GM12872 (cell line): Measurements from ENCODE around the gene CHD2.

Source experiments
- TF ChIP-seq, protein P1 (sequence below): IDR thresholded peaks from 3 replicates; pipeline ENCODE4 v1.5.1; 2011; ENCODE audit warnings: low read depth, mild to moderate bottlenecking, low read length, moderate library complexity; ENCODE audit not compliant: insufficient read depth

Gene CHD2

GRCh38 chr15:92899948-92900730 is at the start of gene CHD2:
Gene CHD2 (plus strand): TSS chr15:92900324. CDS start chr15:92901238, 914 bp downstream.
- TF ChIP-seq, protein P1, sequence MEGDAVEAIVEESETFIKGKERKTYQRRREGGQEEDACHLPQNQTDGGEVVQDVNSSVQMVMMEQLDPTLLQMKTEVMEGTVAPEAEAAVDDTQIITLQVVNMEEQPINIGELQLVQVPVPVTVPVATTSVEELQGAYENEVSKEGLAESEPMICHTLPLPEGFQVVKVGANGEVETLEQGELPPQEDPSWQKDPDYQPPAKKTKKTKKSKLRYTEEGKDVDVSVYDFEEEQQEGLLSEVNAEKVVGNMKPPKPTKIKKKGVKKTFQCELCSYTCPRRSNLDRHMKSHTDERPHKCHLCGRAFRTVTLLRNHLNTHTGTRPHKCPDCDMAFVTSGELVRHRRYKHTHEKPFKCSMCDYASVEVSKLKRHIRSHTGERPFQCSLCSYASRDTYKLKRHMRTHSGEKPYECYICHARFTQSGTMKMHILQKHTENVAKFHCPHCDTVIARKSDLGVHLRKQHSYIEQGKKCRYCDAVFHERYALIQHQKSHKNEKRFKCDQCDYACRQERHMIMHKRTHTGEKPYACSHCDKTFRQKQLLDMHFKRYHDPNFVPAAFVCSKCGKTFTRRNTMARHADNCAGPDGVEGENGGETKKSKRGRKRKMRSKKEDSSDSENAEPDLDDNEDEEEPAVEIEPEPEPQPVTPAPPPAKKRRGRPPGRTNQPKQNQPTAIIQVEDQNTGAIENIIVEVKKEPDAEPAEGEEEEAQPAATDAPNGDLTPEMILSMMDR = no peak

- TF ChIP-seq, protein P1 = no peak
These were observed 46.9 kb upstream of the CHD2 start for GRCh38 chr15:92853222-92853621.

GRCh38 chr15:92861742-92862141 is 38.4 kb upstream of the CHD2 start:
- TF ChIP-seq, protein P1 = no peak

DNA sequence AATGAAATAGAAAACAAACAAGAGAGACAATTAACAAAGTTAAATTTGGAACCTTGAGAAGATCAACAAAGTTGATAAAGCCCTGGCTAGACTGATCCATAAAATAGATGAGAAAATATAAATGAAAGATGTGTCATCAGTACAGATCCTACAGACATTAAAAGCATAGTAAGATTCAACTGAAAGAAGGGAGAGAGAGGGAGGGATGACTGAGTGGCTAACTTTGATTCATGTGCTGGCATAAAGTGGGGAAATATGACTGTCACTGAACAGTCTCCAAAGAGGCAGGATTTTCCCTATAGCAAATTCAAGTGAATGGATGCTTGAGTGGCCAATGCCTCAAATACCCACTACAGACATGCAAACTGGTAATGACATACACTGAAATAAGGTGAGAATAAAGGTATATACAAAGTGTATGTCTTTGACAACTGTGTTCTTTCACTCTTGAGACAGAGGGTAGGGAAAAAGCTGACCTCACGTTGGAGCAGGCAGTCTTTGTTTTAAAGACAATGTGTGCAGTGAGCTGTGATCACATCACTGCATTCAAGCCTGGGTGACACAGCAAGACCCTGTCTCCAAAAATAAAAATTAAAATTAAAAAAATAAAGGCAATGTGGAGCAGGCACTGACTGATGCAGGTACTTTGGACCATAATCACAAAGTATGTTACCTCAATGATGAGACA is 35.9 kb upstream of the CHD2 start:
- TF ChIP-seq, protein P1 = no peak

- TF ChIP-seq, protein P1 = no peak
These were observed 30.7 kb upstream of the CHD2 start for GRCh38 chr15:92869263-92869940.

DNA sequence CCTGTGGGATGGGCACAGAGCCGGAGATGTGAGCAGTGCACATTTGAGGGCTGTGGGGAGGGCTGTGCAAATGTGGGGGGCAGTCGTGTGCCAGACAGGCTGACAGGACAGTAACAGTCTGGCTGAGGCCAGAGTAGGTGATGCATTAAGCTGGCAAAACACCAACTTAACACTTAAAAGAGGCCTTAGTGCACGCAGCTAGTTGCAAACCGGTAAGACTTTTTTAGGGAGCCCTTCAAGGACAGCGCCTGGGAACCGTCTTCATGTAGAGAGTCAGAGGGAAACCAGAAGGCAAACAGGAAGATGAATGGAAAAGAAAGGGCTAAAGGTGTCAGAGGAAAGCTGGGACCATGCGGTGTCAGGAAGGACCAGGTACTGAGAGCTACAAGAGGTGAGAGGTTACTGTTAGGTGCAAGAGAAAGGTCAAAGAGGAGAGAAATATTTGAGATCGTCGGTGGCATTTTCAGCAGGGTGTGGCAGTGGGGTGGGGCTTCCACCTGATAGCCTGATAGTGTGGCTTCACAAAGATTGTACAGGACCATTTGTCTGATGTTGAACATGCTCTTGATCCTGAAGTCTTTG is 30.0 kb upstream of the CHD2 start:
- TF ChIP-seq, protein P1 = no peak

DNA sequence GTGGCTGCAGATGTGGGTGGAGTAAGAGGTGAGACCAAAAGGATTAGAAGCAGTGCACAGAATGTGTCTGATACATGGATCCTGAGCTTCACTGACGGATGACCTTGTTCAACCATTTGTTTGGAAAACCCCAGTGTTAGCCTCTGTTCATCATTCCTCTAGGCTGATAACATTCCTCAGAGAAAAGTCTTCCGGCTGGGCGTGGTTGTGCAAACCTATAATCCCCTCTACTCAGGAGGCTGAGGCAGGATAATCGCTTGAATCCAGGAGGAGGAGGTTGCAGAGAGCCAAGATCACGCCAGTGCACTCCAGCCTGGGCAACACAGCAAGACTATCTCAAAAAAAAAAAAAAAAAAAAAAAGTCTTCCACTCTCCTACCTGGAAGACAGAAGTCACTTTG is 23.1 kb upstream of the CHD2 start:
- TF ChIP-seq, protein P1 = no peak
